SK-N-SH (cell line): Measurements from ENCODE around the gene C12orf43. TPM values are rescaled to one million over a fixed set of nuclear protein-coding genes. Genes with fewer than 3 reads are reported as not detected.

Experiments
- CTCF ChIA-PET: fragments of 300-600, 350-600 bp; formaldehyde crosslinking; extraction: SDS; loops from one replicate; lab custom pipeline; 2021; lab: Yijun Ruan, JAX
- POLR2A ChIA-PET: fragments of 350-600 bp; sonication (Branson Sonifier 250); formaldehyde crosslinking; extraction: SDS; loops from one replicate; lab custom pipeline; 2020; ENCODE audit warnings: antibody characterized with exemption, inconsistent platforms; lab: Yijun Ruan, JAX
- DNase-seq: peaks from one replicate; pipeline ENCODE4 v3.0.0; 2012
- H2AFZ ChIP-seq: fragments of 200-600 bp; sonication (generic); 2 replicates; pipeline ENCODE4 v1.8.1; 2016; ENCODE audit warnings: antibody characterized with exemption, mild to moderate bottlenecking, low read depth
- H3F3A ChIP-seq: fragments of 200-600 bp; sonication (generic); replicated peaks from 2 replicates; pipeline ENCODE3; 2016; ENCODE audit warnings: antibody characterized with exemption, mild to moderate bottlenecking; ENCODE audit not compliant: insufficient read depth
- H3K27ac ChIP-seq, 2 experiments: fragments of 200-500 bp in 1 of 2; fragments of 200-600 bp in 1 of 2; sonication (Bioruptor generic) in 1 of 2; sonication (generic), shearing (Covaris generic) in 1 of 2; 2 replicates each; pipeline versions ENCODE4 v1.5.1 to v1.6.1; 2014 to 2016; ENCODE audit warnings: low read depth in 2 of 2, inconsistent platforms in 1 of 2, low read length in 1 of 2, mild to moderate bottlenecking in 1 of 2, mixed read lengths in 1 of 2
- H3K27me3 ChIP-seq: fragments of 200-600 bp; sonication (generic), shearing (Covaris generic); 2 replicates; pipeline ENCODE4 v1.6.1; 2016; ENCODE audit warnings: mixed run types; ENCODE audit not compliant: insufficient read depth
- H3K36me3 ChIP-seq, 2 experiments: fragments of 200-500 bp in 1 of 2; fragments of 200-600 bp in 1 of 2; sonication (Bioruptor generic) in 1 of 2; sonication (generic) in 1 of 2; replicated peaks in 1 of 2; 2 replicates each; pipeline versions ENCODE3 to v1.5.1; 2014 to 2016; ENCODE audit warnings: low read length in 1 of 2, mild to moderate bottlenecking in 1 of 2; ENCODE audit not compliant: insufficient read depth in 2 of 2, control insufficient read depth in 1 of 2
- H3K4me1 ChIP-seq, 2 experiments: fragments of 200-500 bp in 1 of 2; fragments of 200-600 bp in 1 of 2; sonication (Bioruptor generic) in 1 of 2; sonication (generic), shearing (Covaris generic) in 1 of 2; 2 replicates each; pipeline versions ENCODE4 v1.5.1 to v1.6.1; 2014 to 2016; ENCODE audit warnings: low read depth in 1 of 2, low read length in 1 of 2, mixed run types in 1 of 2; ENCODE audit not compliant: insufficient read depth in 2 of 2, control insufficient read depth in 1 of 2
- H3K4me2 ChIP-seq: fragments of 200-600 bp; sonication (generic), shearing (Covaris generic); 2 replicates; pipeline ENCODE4 v1.6.1; 2017; ENCODE audit warnings: mixed run types
- H3K4me3 ChIP-seq, 2 experiments: fragments of 200-500 bp in 1 of 2; fragments of 200-600 bp in 1 of 2; sonication (Bioruptor generic) in 1 of 2; sonication (generic), shearing (Covaris generic) in 1 of 2; 2 replicates each; pipeline versions ENCODE4 v1.5.1 to v1.8.1; 2014 to 2016; ENCODE audit warnings: low read depth in 2 of 2, inconsistent platforms in 1 of 2, low read length in 1 of 2, mild to moderate bottlenecking in 1 of 2, mixed read lengths in 1 of 2, moderate library complexity in 1 of 2
- H3K79me2 ChIP-seq: fragments of 200-600 bp; sonication (generic); 2 replicates; pipeline ENCODE4 v1.8.1; 2017; ENCODE audit warnings: mild to moderate bottlenecking; ENCODE audit not compliant: insufficient read depth
- H3K9ac ChIP-seq: fragments of 200-600 bp; sonication (generic); 2 replicates; pipeline ENCODE4 v1.6.1; 2017; ENCODE audit warnings: mixed run types
- H3K9me2 ChIP-seq: fragments of 200-600 bp; sonication (generic); 2 replicates; pipeline ENCODE4 v1.6.1; 2017; ENCODE audit warnings: mixed run types
- H3K9me3 ChIP-seq: fragments of 200-600 bp; sonication (generic); 2 replicates; pipeline ENCODE4 v1.6.1; 2017; ENCODE audit warnings: mixed run types, mild to moderate bottlenecking, moderate library complexity
- H4K20me1 ChIP-seq: fragments of 200-600 bp; sonication (generic); 2 replicates; pipeline ENCODE4 v1.6.1; 2017; ENCODE audit warnings: mild to moderate bottlenecking, mixed run types; ENCODE audit not compliant: insufficient read depth
- EZH2phosphoT487 ChIP-seq: fragments of 200-600 bp; sonication (generic); IDR thresholded peaks from 2 replicates; pipeline ENCODE4 v1.6.1; 2017; ENCODE audit warnings: low read depth, mixed run types, mild to moderate bottlenecking, antibody characterized with exemption, moderate library complexity, borderline replicate concordance
- FOXJ3 ChIP-seq: sonication (generic); formaldehyde crosslinking; IDR thresholded peaks from 2 replicates; pipeline ENCODE4 v1.5.1; 2020; ENCODE audit warnings: mild to moderate bottlenecking, missing genetic modification reagents
- IRF3 ChIP-seq: fragments of 150-350 bp; IDR thresholded peaks from 2 replicates; pipeline ENCODE4 v1.6.1; 2016; ENCODE audit warnings: mild to moderate bottlenecking, low read depth, low read length
- MEF2A ChIP-seq: IDR thresholded peaks from 2 replicates; pipeline ENCODE4 v1.4.0; 2012; ENCODE audit warnings: low read depth, borderline replicate concordance
- MXI1 ChIP-seq: IDR thresholded peaks from 2 replicates; pipeline ENCODE4 v1.6.1; 2012; ENCODE audit warnings: mild to moderate bottlenecking, low read depth, low read length, improper control_type of control experiment
- PBX3 ChIP-seq: IDR thresholded peaks from 2 replicates; pipeline ENCODE4; 2012
- RCOR1 ChIP-seq: fragments of 150-350 bp; IDR thresholded peaks from 2 replicates; pipeline ENCODE4 v1.6.1; 2017; ENCODE audit warnings: antibody characterized with exemption, low read length
- REST ChIP-seq: IDR thresholded peaks from 2 replicates; pipeline ENCODE4 v1.6.1; 2012; ENCODE audit warnings: mild to moderate bottlenecking, low read depth, low read length, moderate library complexity
- SIN3A ChIP-seq: IDR thresholded peaks from 2 replicates; pipeline ENCODE4 v1.6.1; 2012; ENCODE audit warnings: low read depth, mild to moderate bottlenecking, low read length, moderate library complexity, borderline replicate concordance
- SMC3 ChIP-seq: IDR thresholded peaks from 2 replicates; pipeline ENCODE4 v1.6.1; 2012; ENCODE audit warnings: low read depth, low read length, improper control_type of control experiment
- WGBS: methylation state at CpG from one replicate; pipeline ENCODE4 v1.1.6; 2017; ENCODE audit warnings: low lambda C conversion rate; 5-methylcytosine and 5-hydroxymethylcytosine counted together
- polyA plus RNA-seq, 3 experiments: library from polyadenylated mRNA; depleted of rRNA; stranded (reverse); fragments of >200 nt; gene quantifications; 2 replicates each; pipeline ENCODE4 v1.2.3, GENCODE V29; 2012

C12orf43 gene
- polyA plus RNA-seq, 1 of the 3 experiments (the other 2 are of a cell fraction), result 13.9 TPM

- TF ChIP-seq FOXJ3 (CRISPR knock-in tag) (no peak), MEF2A (no peak), PBX3 (no peak)
Measured at GRCh38 chr12:120965534-120966091, 50.7 kb downstream of the C12orf43 start (continued).

- CTCF ChIA-PET, result interaction anchor here (3.8 to 5.8 kb wide), 2 partner anchors 8 to 315 kb away, joined by 17 to 26 read pairs; no protein-coding TSS in a partner anchor
- Histone ChIP-seq H2AFZ (no peak overlapping the region), H3K27me3 (no peaks in the 10 kb centered on the region; the same call in 1 of the 2 replicates)
Measured at GRCh38 chr12:120964298-120964697, 52.0 kb downstream of the C12orf43 start.

More at GRCh38 chr12:120964298-120964697, 52.0 kb downstream of the C12orf43 start:
- H3K4me2 ChIP-seq, result no peak overlapping the region
- no peaks in the 10 kb centered on the region for H3K9me2 ChIP-seq
- H3K4me1 ChIP-seq, result no peaks in the 10 kb centered on the region
- no peak overlapping the region for H3K9ac ChIP-seq
- H3K9me3 ChIP-seq, result no peaks in the 10 kb centered on the region
- WGBS, result 66% methylated on average over 8 of the region's 8 CpGs
- no peak overlapping the region for H3K27ac ChIP-seq
- no peaks in the 10 kb centered on the region for H3K36me3 ChIP-seq
- no peaks in the 10 kb centered on the region for H3F3A ChIP-seq
- H3K79me2 ChIP-seq, result no peaks in the 10 kb centered on the region
- POLR2A ChIA-PET, result no interaction called here
- no peaks in the 10 kb centered on the region for H4K20me1 ChIP-seq
- no peak overlapping the region for H3K4me3 ChIP-seq
- DNase-seq, result no peak
- no peak for TF ChIP-seq SIN3A
- TF ChIP-seq REST, result no peak
- TF ChIP-seq SMC3, result no peak
- no peak for TF ChIP-seq MXI1
- no peak for TF ChIP-seq EZH2phosphoT487
- no peak for TF ChIP-seq RCOR1
- TF ChIP-seq IRF3, result no peak
